HEK293T (cell line): ENCODE data around the gene KIFBP.

ENCODE experiments used
- FOXA1 ChIP-seq: fragments of 450-650 bp; IDR thresholded peaks from 2 replicates; pipeline ENCODE4 v1.6.1; 2016; ENCODE audit warnings: mild to moderate bottlenecking
- L3MBTL2 ChIP-seq: fragments of 450-650 bp; conservative IDR thresholded peaks from 2 replicates; pipeline ENCODE4 v1.6.1; 2016; ENCODE audit warnings: mild to moderate bottlenecking
- NFRKB ChIP-seq: fragments of 450-650 bp; IDR thresholded peaks from 2 replicates; pipeline ENCODE4 v1.6.1; 2016; ENCODE audit warnings: mild to moderate bottlenecking, moderate library complexity
- SP1 ChIP-seq: fragments of 450-650 bp; IDR thresholded peaks from 2 replicates; pipeline ENCODE4 v1.6.1; 2017
- SUZ12 ChIP-seq: fragments of 450-650 bp; IDR thresholded peaks from 2 replicates; pipeline ENCODE4 v1.6.1; 2016; ENCODE audit warnings: mild to moderate bottlenecking

- TF ChIP-seq NFRKB (no peak), L3MBTL2 (no peak), FOXA1 (no peak), SUZ12 (no peak), SP1 (no peak)
Observed at GRCh38 chr10:68981074-68981473, 7.5 kb upstream of the KIFBP start.
